Loucy (cell line): ENCODE measurements around the gene ANKRD13B.

Source experiments
- CTCF ChIP-seq: fragments of 200-600 bp; sonication (generic); conservative IDR thresholded peaks from 2 replicates; pipeline ENCODE4 v1.5.1; 2014; ENCODE audit warnings: mild to moderate bottlenecking, antibody characterized with exemption, low read length
- EZH2phosphoT487 ChIP-seq: fragments of 200-600 bp; IDR thresholded peaks from 2 replicates; pipeline ENCODE4 v1.6.1; 2018; ENCODE audit warnings: antibody characterized with exemption, mild to moderate bottlenecking, moderate library complexity, borderline replicate concordance

DNA sequence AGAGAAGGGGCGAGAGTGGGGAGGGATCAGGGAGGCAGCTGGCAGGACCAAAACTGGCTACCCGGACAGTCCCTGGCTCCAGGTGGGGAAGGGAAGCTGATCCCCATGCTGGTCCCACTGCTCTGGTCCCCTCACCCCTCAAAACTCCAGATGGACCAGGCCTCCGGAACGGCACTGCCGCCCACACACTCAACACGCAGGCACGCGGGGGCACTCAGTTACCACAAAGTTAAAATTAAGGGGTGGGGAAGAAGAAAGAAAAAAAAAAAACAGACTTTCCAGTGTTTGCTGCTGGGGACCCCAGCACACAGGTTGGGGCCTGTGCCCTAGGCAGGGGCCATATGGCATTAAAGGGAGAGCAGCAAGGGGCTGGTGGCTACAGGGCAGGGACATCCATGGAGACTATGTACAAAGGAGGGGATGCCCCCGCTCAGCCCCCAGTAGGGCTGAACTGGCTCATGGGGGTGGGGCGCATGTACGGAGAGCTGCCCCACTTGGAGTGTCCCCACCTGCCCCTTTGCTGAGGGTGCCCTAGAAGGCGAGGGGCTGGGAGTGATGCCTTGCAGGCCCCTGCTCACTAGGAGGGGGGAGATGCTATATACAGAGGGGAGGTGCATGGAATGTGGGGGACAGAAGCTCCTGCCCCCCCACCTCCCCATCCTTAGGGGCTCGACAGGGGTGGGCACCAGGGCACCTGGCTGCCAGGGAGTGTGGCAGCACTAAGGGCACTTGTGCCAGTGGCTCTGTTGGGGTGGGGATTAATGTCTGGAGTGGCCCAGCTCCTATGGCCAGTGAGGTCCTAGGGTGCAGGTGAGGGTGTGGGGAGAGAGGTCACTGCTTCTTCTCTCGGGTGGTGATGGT lies 18.8 kb upstream of the ANKRD13B start:
- no peak for TF ChIP-seq CTCF
- no peak for TF ChIP-seq EZH2phosphoT487
